Purkinje cell (primary cell): ENCODE data around the gene SMAD9. TPM values are rescaled to one million over a fixed set of nuclear protein-coding genes. Genes with fewer than 3 reads are reported as not detected.

ENCODE experiments used
- polyA plus RNA-seq: library from polyadenylated mRNA; unstranded; fragments of >200 nt; fragmentation: Nextera tagmentation; gene quantifications from 2 replicates; pipeline ENCODE4 v1.2.1, GENCODE V29; 2014

The SMAD9 gene
- polyA plus RNA-seq, result 8.5 and 9.7 TPM in 2 replicates

DNA sequence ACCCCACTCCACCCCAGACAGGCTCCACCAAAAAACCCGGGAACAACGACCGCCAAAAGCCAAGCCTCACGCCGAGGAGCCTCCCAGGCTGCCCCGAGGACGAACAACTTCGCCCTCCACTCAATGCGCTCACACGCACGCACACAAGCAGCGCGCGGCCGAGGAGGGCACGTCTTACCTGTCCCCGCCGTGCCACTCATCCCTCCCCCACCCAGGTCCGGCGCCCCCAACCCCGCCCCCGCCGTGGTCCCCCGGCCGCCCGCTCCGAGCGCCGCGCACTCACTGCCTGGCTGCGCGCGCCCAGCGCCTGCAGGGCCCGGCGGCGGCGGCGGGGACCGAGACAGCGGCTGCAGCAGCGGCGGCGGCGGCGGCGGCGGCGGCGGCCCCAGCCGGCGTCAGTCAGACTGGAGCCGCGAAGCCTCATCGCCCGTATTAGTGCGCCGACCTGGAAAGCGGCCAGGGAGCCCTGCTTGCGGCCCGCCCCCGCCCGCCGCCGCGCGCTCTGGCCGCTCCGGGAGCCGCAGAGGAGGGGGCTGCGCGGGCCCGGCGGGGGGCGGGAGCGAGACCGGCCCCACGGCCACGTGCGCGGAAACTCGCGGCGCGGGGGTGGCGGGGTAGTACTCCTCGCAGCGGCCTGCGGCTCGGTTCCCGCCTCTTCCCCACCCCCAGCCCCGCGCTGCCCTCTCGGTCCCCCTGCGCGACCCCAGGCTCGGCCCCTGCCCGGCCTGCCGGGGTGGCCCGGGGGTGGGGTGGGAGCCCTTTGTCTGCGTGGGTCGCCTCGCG, at the start of gene SMAD9:
TSS of gene SMAD9 (minus strand) at position 406 of the 783 bp plus-strand sequence. CDS start 40,549 bp downstream, outside the sequence.

DNA sequence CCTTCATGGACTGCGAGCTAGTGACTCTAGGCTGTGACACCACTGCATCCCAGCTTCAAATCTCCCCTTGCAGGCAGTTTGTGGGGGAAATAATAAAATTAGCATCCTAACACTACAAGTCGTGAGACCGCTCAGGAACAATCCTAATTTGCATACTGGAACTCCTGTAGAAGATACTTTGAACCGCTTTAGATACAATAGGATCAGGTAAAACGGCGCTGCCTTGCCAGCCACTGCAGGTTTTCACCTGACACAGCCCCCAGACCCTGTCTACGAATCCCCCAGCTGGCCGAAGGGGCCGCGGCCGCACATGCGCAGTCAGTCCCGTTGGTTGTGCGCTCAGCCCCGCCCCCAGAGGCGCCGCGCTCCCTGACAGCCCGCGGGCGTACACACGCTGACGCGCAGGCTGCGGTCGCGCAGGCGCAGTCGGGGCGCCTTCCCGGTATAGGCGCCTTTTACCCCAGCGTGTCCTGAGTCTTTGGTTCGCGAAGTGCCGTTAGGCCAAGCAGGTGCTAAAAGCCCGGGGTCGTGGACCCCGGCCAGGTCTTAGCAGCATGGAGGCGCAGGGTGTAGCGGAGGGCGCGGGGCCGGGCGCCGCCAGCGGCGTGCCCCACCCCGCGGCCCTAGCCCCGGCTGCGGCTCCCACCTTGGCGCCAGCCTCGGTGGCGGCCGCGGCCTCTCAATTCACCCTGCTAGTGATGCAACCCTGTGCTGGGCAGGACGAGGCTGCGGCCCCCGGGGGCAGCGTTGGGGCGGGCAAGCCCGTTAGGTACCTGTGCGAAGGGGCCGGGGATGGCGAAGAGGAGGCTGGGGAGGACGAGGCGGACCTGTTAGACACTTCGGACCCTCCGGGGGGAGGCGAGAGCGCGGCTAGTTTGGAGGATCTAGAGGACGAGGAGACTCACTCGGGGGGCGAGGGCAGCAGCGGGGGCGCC, 101.0 kb downstream of the SMAD9 start, which contains the start of gene RFXAP:
TSS of gene RFXAP (plus strand) at position 419 of the 935 bp plus-strand sequence. CDS start at position 555, 136 bp downstream.

Other genes with a start within 250 kb of the SMAD9 start
- gene SERTM1, start 246.2 kb downstream of the SMAD9 start, polyA plus RNA-seq, result 0.12 TPM in 1 of 2 replicates, not detected in the other
- gene RFXAP, start 101.0 kb downstream of the SMAD9 start, polyA plus RNA-seq, result 7.5 and 14.3 TPM in 2 replicates
- gene ALG5, start 79.1 kb upstream of the SMAD9 start, polyA plus RNA-seq, result 85.5 and 117 TPM in 2 replicates
- gene EXOSC8, start 80.5 kb upstream of the SMAD9 start, polyA plus RNA-seq, result 47.7 and 69.1 TPM in 2 replicates
- 20.3 and 27.6 TPM in 2 replicates for gene SUPT20H, start 139.4 kb upstream of the SMAD9 start, polyA plus RNA-seq
- 0.39 TPM in 1 of 2 replicates, not detected in the other for gene CSNK1A1L, start 185.4 kb upstream of the SMAD9 start, polyA plus RNA-seq